K562 (cell line): ENCODE data around the gene KRI1. TPM values are rescaled to one million over a fixed set of nuclear protein-coding genes. Genes with fewer than 3 reads are reported as not detected.

Experiments used
- CBX3 ChIP-seq, 2 experiments: IDR thresholded peaks; 1 replicate in 1 of 2; 2 replicates in 1 of 2; pipeline ENCODE4 v1.6.1; 2012; ENCODE audit warnings: inconsistent platforms in 2 of 2, low read length in 2 of 2, borderline replicate concordance in 1 of 2, control low read depth in 1 of 2
- DACH1 ChIP-seq: fragments of 450-650 bp; IDR thresholded peaks from 2 replicates; pipeline ENCODE4 v1.6.1; 2018; ENCODE audit not compliant: partially characterized antibody
- ELF2 ChIP-seq: fragments of 250-450 bp; sonication (Bioruptor Pico); IDR thresholded peaks from 2 replicates; pipeline ENCODE4 v1.5.0; 2021; ENCODE audit warnings: mild to moderate bottlenecking
- ETS1 ChIP-seq: conservative IDR thresholded peaks from 2 replicates; pipeline ENCODE4 v1.6.1; 2011; ENCODE audit warnings: low read depth, mild to moderate bottlenecking, low read length; ENCODE audit not compliant: control insufficient read depth
- GABPA ChIP-seq: fragments of 200-800 bp; sonication (Bioruptor generic); conservative IDR thresholded peaks from 2 replicates; pipeline ENCODE4 v1.6.1; 2016; ENCODE audit warnings: low read depth, missing genetic modification characterization, missing compliant biosample characterization
- GATAD2B ChIP-seq: fragments of 450-650 bp; IDR thresholded peaks from 2 replicates; pipeline ENCODE4 v1.6.1; 2017; ENCODE audit warnings: mild to moderate bottlenecking, borderline replicate concordance
- GTF2A2 ChIP-seq: IDR thresholded peaks from 2 replicates; pipeline ENCODE4 v1.6.1; 2016; ENCODE audit warnings: mild to moderate bottlenecking, missing genetic modification characterization, missing compliant biosample characterization
- HNRNPUL1 ChIP-seq: fragments of 200-400 bp; formaldehyde crosslinking; IDR thresholded peaks from 2 replicates; pipeline ENCODE4 v1.6.1; 2017; ENCODE audit warnings: low read length
- HOMEZ ChIP-seq: fragments of 250-450 bp; sonication (Bioruptor Pico); IDR thresholded peaks from 2 replicates; pipeline ENCODE4 v1.4.0; 2020; ENCODE audit warnings: mild to moderate bottlenecking, moderate library complexity
- HOXB6 ChIP-seq: fragments of 250-450 bp; sonication (Bioruptor Pico); IDR thresholded peaks from 2 replicates; pipeline ENCODE4 v1.5.1; 2022; ENCODE audit warnings: mild to moderate bottlenecking, borderline replicate concordance
- ILK ChIP-seq: fragments of 450-650 bp; IDR thresholded peaks from 2 replicates; pipeline ENCODE4 v1.6.1; 2016; ENCODE audit warnings: missing genetic modification characterization, low read depth, mild to moderate bottlenecking, missing compliant biosample characterization, moderate library complexity, borderline replicate concordance
- MAFF ChIP-seq: IDR thresholded peaks from 2 replicates; pipeline ENCODE4 v1.6.1; 2012; ENCODE audit warnings: low read length, improper control_type of control experiment
- NR1H2 ChIP-seq: sonication (generic); formaldehyde crosslinking; IDR thresholded peaks from 2 replicates; pipeline ENCODE4 v1.4.0; 2020; ENCODE audit warnings: mild to moderate bottlenecking, missing genetic modification reagents
- PTBP1 ChIP-seq: fragments of 200-400 bp; formaldehyde crosslinking; IDR thresholded peaks from 2 replicates; pipeline ENCODE4 v1.6.1; 2017; ENCODE audit warnings: low read depth, low read length
- RNF219 ChIP-seq: fragments of 250-450 bp; sonication (Bioruptor Pico); IDR thresholded peaks from 2 replicates; pipeline ENCODE4 v1.5.0; 2022; ENCODE audit warnings: mild to moderate bottlenecking
- SNIP1 ChIP-seq: fragments of 450-650 bp; IDR thresholded peaks from 2 replicates; pipeline ENCODE4 v1.7.1; 2017; ENCODE audit warnings: low read depth, mild to moderate bottlenecking
- ZBTB43 ChIP-seq: sonication (generic); formaldehyde crosslinking; IDR thresholded peaks from 2 replicates; pipeline ENCODE4 v1.8.0; 2023; ENCODE audit warnings: mild to moderate bottlenecking, missing genetic modification reagents
- ZNF224 ChIP-seq: sonication (generic); formaldehyde crosslinking; IDR thresholded peaks from 2 replicates; pipeline ENCODE4 v1.8.0; 2022; ENCODE audit warnings: mild to moderate bottlenecking, missing genetic modification reagents
- ZNF444 ChIP-seq: fragments of 250-450 bp; sonication (Bioruptor Pico); IDR thresholded peaks from 2 replicates; pipeline ENCODE4 v1.4.0; 2020; ENCODE audit warnings: mild to moderate bottlenecking, moderate library complexity
- polyA plus RNA-seq, 8 experiments: library from polyadenylated mRNA; depleted of rRNA in 4 of 8; stranded (reverse) in 5 of 8; unstranded in 3 of 8; fragments of >200 nt; fragmentation: Nextera tagmentation in 2 of 8; fragmentation: Illumina TruSeq in 1 of 8; extraction: Ambion mirVana in 2 of 8; extraction: Trizol in 1 of 8; gene quantifications; 2 replicates each; pipeline versions ENCODE4 v1.2.1 to v1.2.3, GENCODE V29; 2011 to 2014; ENCODE audit warnings: inconsistent platforms in 1 of 8, missing spikeins in 1 of 8
- total RNA-seq, 7 experiments: library from RNA; depleted of rRNA in 6 of 7; stranded (reverse); fragments of >200 nt in 6 of 7; fragmentation: Illumina TruSeq in 2 of 7; extraction: Trizol in 2 of 7; gene quantifications; 2 replicates each; pipeline versions ENCODE4 v1.2.1 to v1.2.3, GENCODE V29; 2011 to 2021; ENCODE audit warnings: low replicate concordance in 1 of 7

Gene KRI1
- total and polyA plus RNA-seq, 9 of the 15 experiments (the other 6 are each of a cell fraction or from before 2014, with no cell fraction given), result 1.1 to 50.7 (median 24.7) TPM

GRCh38 chr19:10568826-10569651, 3.2 kb upstream of the KRI1 start, which contains the start of gene CDKN2D (continued):
- TF ChIP-seq ZNF444 (no peak), DACH1 (no peak), GTF2A2 (tag) (no peak), HNRNPUL1 (no peak), CBX3 (IDR thresholded peaks at IDR 0.05; ENCODE audit: borderline replicate concordance in 1 of 2, low read length in 2 of 2) (peak in 1 of 2 experiments; percentile 42; a peak in 1 of 3 replicates), ZNF224 (CRISPR knock-in tag) (no peak), NR1H2 (CRISPR knock-in tag) (no peak), GATAD2B (peak; percentile 21; the same call in 1 of the 2 replicates), MAFF (no peak), ILK (tag) (no peak), RNF219 (CRISPR knock-in tag) (no peak), ELF2 (CRISPR knock-in tag) (no peak), HOMEZ (no peak), PTBP1 (no peak), GABPA (tag) (peak; percentile 19; the same call in 1 of the 2 replicates), ZBTB43 (CRISPR knock-in tag) (no peak), HOXB6 (CRISPR knock-in tag) (no peak), SNIP1 (no peak), ETS1 (no peak)
